ENCODE results near the gene PLCL1.

DNA sequence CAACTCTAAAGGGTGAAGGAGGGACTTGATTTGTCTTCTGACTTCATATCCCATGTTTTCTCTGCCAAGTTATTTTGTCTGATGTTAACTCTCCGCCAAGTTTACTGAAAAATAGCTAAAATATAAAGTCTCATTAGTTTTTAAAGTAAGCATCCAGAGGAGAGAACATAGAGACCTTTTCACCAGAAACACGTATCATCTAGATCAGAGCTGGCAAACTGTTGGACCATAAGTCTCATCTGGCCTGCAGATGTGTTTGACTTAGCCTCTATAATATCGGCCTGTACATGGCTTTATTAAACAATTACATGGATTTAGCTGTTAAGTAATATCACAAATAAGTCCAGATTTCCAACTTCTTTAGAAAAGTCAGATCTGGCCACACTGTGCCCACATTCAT lies 182.6 kb downstream of the PLCL1 start:
- TF ChIP-seq POLR2A (IDR thresholded peaks at IDR 0.05; ENCODE audit: low read depth, low read length): no peak
- TF ChIP-seq, protein P1, sequence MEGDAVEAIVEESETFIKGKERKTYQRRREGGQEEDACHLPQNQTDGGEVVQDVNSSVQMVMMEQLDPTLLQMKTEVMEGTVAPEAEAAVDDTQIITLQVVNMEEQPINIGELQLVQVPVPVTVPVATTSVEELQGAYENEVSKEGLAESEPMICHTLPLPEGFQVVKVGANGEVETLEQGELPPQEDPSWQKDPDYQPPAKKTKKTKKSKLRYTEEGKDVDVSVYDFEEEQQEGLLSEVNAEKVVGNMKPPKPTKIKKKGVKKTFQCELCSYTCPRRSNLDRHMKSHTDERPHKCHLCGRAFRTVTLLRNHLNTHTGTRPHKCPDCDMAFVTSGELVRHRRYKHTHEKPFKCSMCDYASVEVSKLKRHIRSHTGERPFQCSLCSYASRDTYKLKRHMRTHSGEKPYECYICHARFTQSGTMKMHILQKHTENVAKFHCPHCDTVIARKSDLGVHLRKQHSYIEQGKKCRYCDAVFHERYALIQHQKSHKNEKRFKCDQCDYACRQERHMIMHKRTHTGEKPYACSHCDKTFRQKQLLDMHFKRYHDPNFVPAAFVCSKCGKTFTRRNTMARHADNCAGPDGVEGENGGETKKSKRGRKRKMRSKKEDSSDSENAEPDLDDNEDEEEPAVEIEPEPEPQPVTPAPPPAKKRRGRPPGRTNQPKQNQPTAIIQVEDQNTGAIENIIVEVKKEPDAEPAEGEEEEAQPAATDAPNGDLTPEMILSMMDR (IDR thresholded peaks at IDR 0.05; ENCODE audit: extremely low read depth in 1 of 2, insufficient read depth in 1 of 2, low read depth in 1 of 2, low read length in 2 of 2): no peak
- no peak for TF ChIP-seq EZH2 (IDR thresholded peaks at IDR 0.05; ENCODE audit: borderline replicate concordance, low read depth, low read length, severe bottlenecking)
